Endothelial cell of umbilical vein (primary cell): ENCODE results near the gene LRSAM1.

Experiments used
- MYC ChIP-seq: IDR thresholded peaks from one replicate; pipeline ENCODE4 v1.6.1; 2011; ENCODE audit warnings: mild to moderate bottlenecking, low read depth, low read length
- POLR2A ChIP-seq: IDR thresholded peaks from 2 replicates; pipeline ENCODE4 v1.6.1; 2012; ENCODE audit warnings: low read depth, mild to moderate bottlenecking, control low read depth, low read length
- TF ChIP-seq, protein P1 (sequence below), 2 donors: IDR thresholded peaks; 1 replicate in 1 of 2; 2 replicates in 1 of 2; pipeline ENCODE4 v1.5.1; 2011; ENCODE audit warnings: low read length in 2 of 2, mild to moderate bottlenecking in 2 of 2, moderate library complexity in 2 of 2, control low read depth in 1 of 2, inconsistent platforms in 1 of 2, low read depth in 1 of 2; ENCODE audit not compliant: insufficient read depth in 1 of 2; ENCODE audit errors: extremely low read depth in 1 of 2

DNA sequence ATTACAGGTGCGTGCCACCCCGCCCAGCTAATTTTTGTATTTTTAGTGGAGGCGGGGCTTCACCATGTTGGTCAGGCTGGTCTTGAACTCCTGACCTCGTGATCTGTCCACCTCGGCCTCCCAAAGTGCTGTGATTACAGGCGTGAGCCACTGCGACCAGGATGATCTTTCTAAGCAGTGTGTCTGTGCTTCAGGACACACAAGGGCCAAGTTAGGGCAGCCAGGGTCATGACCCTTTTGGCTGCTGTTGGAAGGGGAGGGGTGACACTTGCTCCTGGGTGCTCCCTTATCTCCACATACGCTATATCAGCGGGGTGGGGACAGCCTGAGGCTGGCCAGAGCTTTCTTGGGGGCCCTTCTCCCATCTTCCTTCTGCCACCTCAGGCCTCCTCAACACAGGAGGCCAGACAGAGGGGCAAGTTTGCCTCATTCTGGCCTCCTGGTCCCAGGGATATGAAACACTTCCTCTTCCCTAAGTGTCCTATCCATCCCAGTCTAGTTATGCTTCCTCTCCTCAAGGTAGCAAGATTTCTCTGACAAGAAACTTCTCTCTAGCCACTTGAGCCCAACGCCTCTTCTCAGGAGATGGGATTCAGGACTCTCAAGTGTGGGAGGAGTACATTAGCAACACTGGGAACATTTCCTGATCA, 29.1 kb upstream of the LRSAM1 start:
- TF ChIP-seq MYC, result no peak
- TF ChIP-seq, protein P1, sequence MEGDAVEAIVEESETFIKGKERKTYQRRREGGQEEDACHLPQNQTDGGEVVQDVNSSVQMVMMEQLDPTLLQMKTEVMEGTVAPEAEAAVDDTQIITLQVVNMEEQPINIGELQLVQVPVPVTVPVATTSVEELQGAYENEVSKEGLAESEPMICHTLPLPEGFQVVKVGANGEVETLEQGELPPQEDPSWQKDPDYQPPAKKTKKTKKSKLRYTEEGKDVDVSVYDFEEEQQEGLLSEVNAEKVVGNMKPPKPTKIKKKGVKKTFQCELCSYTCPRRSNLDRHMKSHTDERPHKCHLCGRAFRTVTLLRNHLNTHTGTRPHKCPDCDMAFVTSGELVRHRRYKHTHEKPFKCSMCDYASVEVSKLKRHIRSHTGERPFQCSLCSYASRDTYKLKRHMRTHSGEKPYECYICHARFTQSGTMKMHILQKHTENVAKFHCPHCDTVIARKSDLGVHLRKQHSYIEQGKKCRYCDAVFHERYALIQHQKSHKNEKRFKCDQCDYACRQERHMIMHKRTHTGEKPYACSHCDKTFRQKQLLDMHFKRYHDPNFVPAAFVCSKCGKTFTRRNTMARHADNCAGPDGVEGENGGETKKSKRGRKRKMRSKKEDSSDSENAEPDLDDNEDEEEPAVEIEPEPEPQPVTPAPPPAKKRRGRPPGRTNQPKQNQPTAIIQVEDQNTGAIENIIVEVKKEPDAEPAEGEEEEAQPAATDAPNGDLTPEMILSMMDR (IDR thresholded peaks at IDR 0.05; ENCODE audit: extremely low read depth in 1 of 2, insufficient read depth in 1 of 2, low read depth in 1 of 2, low read length in 2 of 2), result no peak
- no peak for TF ChIP-seq POLR2A
